RWPE1 (cell line): ENCODE results near the gene DDX56.

Source experiments
- CTCF ChIA-PET: fragments of 350-600 bp; sonication (Branson Sonifier 250); formaldehyde crosslinking; extraction: SDS; loops from one replicate; lab custom pipeline; 2021; lab: Yijun Ruan, JAX
- POLR2A ChIA-PET: fragments of 400-600 bp; formaldehyde crosslinking; extraction: SDS; loops from one replicate; lab custom pipeline; 2020; ENCODE audit warnings: antibody characterized with exemption; ENCODE audit not compliant: low non-redundant PET; lab: Yijun Ruan, JAX
- DNase-seq: peaks from one replicate; pipeline ENCODE4 v3.0.0; 2012; ENCODE audit warnings: low spot score
- H3K27ac ChIP-seq: fragments of 450-650 bp; 2 replicates; pipeline ENCODE4 v1.5.1; 2017
- CTCF ChIP-seq: fragments of 450-650 bp; conservative IDR thresholded peaks from 2 replicates; pipeline ENCODE4 v1.5.1; 2017; ENCODE audit warnings: low read depth, mild to moderate bottlenecking

The DDX56 gene

GRCh38 chr7:44538798-44539668 is 34.7 kb downstream of the DDX56 start:
- TF ChIP-seq CTCF, result no peak
- no peak overlapping the region for H3K27ac ChIP-seq
- CTCF ChIA-PET, result interaction anchor here (0.6 to 1.0 kb wide), 2 partner anchors 26 to 27 kb away, joined by 3 to 4 read pairs; no protein-coding TSS in a partner anchor
- POLR2A ChIA-PET, result no interaction called here
- DNase-seq, result no peak

GRCh38 chr7:44538093-44538797 is 35.5 kb downstream of the DDX56 start:
- POLR2A ChIA-PET, result no interaction called here
- no peak for TF ChIP-seq CTCF
- CTCF ChIA-PET, result interaction anchor here (1.0 kb wide), 1 partner anchor 27 kb away, joined by 3 read pairs; no protein-coding TSS in a partner anchor
- no peak overlapping the region for H3K27ac ChIP-seq
- DNase-seq, result no peak

- TF ChIP-seq CTCF, result no peak
- no peak overlapping the region for H3K27ac ChIP-seq
- ChIA-PET POLR2A (interaction anchor here (0.7 kb wide), 1 partner anchor 119 kb away, joined by 5 read pairs; no protein-coding TSS in a partner anchor), CTCF (interaction anchor here (0.7 kb wide), 1 partner anchor 294 kb away, joined by 4 read pairs; no protein-coding TSS in a partner anchor)
- no peak for DNase-seq
These were observed 36.3 kb downstream of the DDX56 start for GRCh38 chr7:44537442-44537841.

GRCh38 chr7:44536090-44536489 is 37.6 kb downstream of the DDX56 start:
- ChIA-PET CTCF (interaction anchor here (0.7 kb wide), 2 partner anchors 13 to 28 kb away, joined by 3 to 4 read pairs; no protein-coding TSS in a partner anchor), POLR2A (interaction anchor here (0.6 kb wide), 1 partner anchor 46 kb away, joined by 3 read pairs; the partner anchor contains the start of gene NUDCD3)
- DNase-seq, result no peak
- no peak for TF ChIP-seq CTCF
- no peak overlapping the region for H3K27ac ChIP-seq

GRCh38 chr7:44535348-44536064 is 38.2 kb downstream of the DDX56 start:
- CTCF ChIA-PET, result interaction anchor here (0.7 to 1.2 kb wide), 3 partner anchors 13 to 29 kb away, joined by 3 to 5 read pairs (median 4); no protein-coding TSS in a partner anchor
- POLR2A ChIA-PET, result no interaction called here
- DNase-seq, result no peak
- no peak overlapping the region for H3K27ac ChIP-seq
- no peak for TF ChIP-seq CTCF
